ENCODE data around the gene PHLPP1. TPM values are rescaled to one million over a fixed set of nuclear protein-coding genes. Genes with fewer than 3 reads are reported as not detected.

PHLPP1 gene
- total and polyA plus RNA-seq, 9 of the 15 experiments (the other 6 are each of a cell fraction or from before 2014, with no cell fraction given): 0.56 to 9.0 (median 4.5) TPM

GRCh38 chr18:62953663-62954062, 238.3 kb downstream of the PHLPP1 start (continued):
- no peak for TF ChIP-seq CHD7 (IDR thresholded peaks at IDR 0.05; ENCODE audit: low read depth, low read length)
- no peak for TF ChIP-seq ZNF280B (CRISPR knock-in tag; IDR thresholded peaks at IDR 0.05)
- no peak for TF ChIP-seq THAP7 (CRISPR knock-in tag; IDR thresholded peaks at IDR 0.05)
- TF ChIP-seq TFAP4 (CRISPR knock-in tag; IDR thresholded peaks at IDR 0.05; ENCODE audit: borderline replicate concordance): no peak
- TF ChIP-seq XRCC5 (IDR thresholded peaks at IDR 0.05; ENCODE audit: low read depth, low read length): no peak
- TF ChIP-seq ZNF408 (CRISPR knock-in tag; IDR thresholded peaks at IDR 0.05; ENCODE audit: low read depth): no peak
- no peak for TF ChIP-seq SMAD4 (CRISPR knock-in tag; conservative IDR thresholded peaks at IDR 0.05)
- TF ChIP-seq SIN3B (IDR thresholded peaks at IDR 0.05; ENCODE audit: low read depth): no peak
- TF ChIP-seq MXD1 (CRISPR knock-in tag; IDR thresholded peaks at IDR 0.05; ENCODE audit: borderline replicate concordance, poor library complexity, severe bottlenecking): no peak
- no peak for TF ChIP-seq ZNF586 (CRISPR knock-in tag; conservative IDR thresholded peaks at IDR 0.05)
- TF ChIP-seq ZFP30 (CRISPR knock-in tag; IDR thresholded peaks at IDR 0.05; ENCODE audit: borderline replicate concordance): no peak
- no peak for TF ChIP-seq CBX3 (IDR thresholded peaks at IDR 0.05; ENCODE audit: borderline replicate concordance in 1 of 2, low read length in 2 of 2)
- TF ChIP-seq HNRNPLL (IDR thresholded peaks at IDR 0.05; ENCODE audit: low read depth, low read length, poor library complexity, severe bottlenecking): no peak
